WTC11 (cell line): ENCODE data around the gene TPBGL. TPM values are rescaled to one million over a fixed set of nuclear protein-coding genes. Genes with fewer than 3 reads are reported as not detected.

ENCODE experiments used
- ATAC-seq: fragments of 200-7000 bp; cut with Tn5 transposase; 2 replicates; pipeline ENCODE4 v1.10.0; 2021; ENCODE audit warnings: mild to moderate bottlenecking, moderate library complexity
- CTCF ChIA-PET: fragments of 300-600 bp; sonication (Branson Sonifier 250); formaldehyde crosslinking; loops from one replicate; lab custom pipeline; 2021; ENCODE audit warnings: antibody characterized with exemption; lab: Charles Lee
- POLR2A ChIA-PET: fragments of 350-600 bp; sonication (Branson Sonifier 250); formaldehyde crosslinking; loops from one replicate; lab custom pipeline; 2021; ENCODE audit warnings: antibody characterized with exemption; lab: Charles Lee
- DNase-seq: peaks from one replicate; pipeline ENCODE4 v3.0.0; 2021; ENCODE audit warnings: low spot score
- H3K27ac Mint-ChIP-seq: 2 replicates; pipeline ENCODE4 v1.8.0; 2021; ENCODE audit warnings: mixed read lengths
- H3K27me3 Mint-ChIP-seq: 2 replicates; pipeline ENCODE4 v1.8.0; 2021; ENCODE audit warnings: low read depth, mild to moderate bottlenecking, moderate library complexity, mixed read lengths
- H3K36me3 Mint-ChIP-seq: 2 replicates; pipeline ENCODE4 v1.8.0; 2021; ENCODE audit warnings: mixed read lengths
- H3K4me1 Mint-ChIP-seq: 2 replicates; pipeline ENCODE4 v1.8.0; 2022; ENCODE audit warnings: mixed read lengths
- H3K4me3 Mint-ChIP-seq: 2 replicates; pipeline ENCODE4 v1.8.0; 2021; ENCODE audit warnings: mild to moderate bottlenecking, moderate library complexity, mixed read lengths
- H3K9me3 Mint-ChIP-seq: 2 replicates; pipeline ENCODE4 v1.8.0; 2021; ENCODE audit warnings: mixed read lengths
- CBFB ChIP-seq: sonication (generic); formaldehyde crosslinking; IDR thresholded peaks from 2 replicates; pipeline ENCODE4 v1.8.1; 2022; ENCODE audit warnings: mild to moderate bottlenecking, low read depth, missing genetic modification reagents
- CREM ChIP-seq: sonication (generic); formaldehyde crosslinking; IDR thresholded peaks from 2 replicates; pipeline ENCODE4 v1.8.1; 2022; ENCODE audit warnings: mild to moderate bottlenecking, missing genetic modification reagents, moderate library complexity
- CTCF ChIP-seq: fragments of 200-600 bp; IDR thresholded peaks from 2 replicates; pipeline ENCODE4 v1.8.0; 2022; ENCODE audit warnings: antibody characterized with exemption
- E2F5 ChIP-seq: sonication (generic); formaldehyde crosslinking; IDR thresholded peaks from 2 replicates; pipeline ENCODE4 v1.8.1; 2022; ENCODE audit warnings: mild to moderate bottlenecking, moderate library complexity, missing genetic modification reagents
- FOXJ3 ChIP-seq: sonication (generic); formaldehyde crosslinking; IDR thresholded peaks from 2 replicates; pipeline ENCODE4 v1.9.0; 2021; ENCODE audit warnings: missing genetic modification reagents, mild to moderate bottlenecking, borderline replicate concordance
- FOXP1 ChIP-seq: sonication (generic); formaldehyde crosslinking; IDR thresholded peaks from 2 replicates; pipeline ENCODE4 v1.8.0; 2022; ENCODE audit warnings: missing genetic modification reagents, mild to moderate bottlenecking, moderate library complexity, borderline replicate concordance
- GTF2I ChIP-seq: fragments of 250-450 bp; sonication (Bioruptor Pico); conservative IDR thresholded peaks from 2 replicates; pipeline ENCODE4 v1.4.0; 2021; ENCODE audit warnings: mild to moderate bottlenecking
- HMGXB4 ChIP-seq: sonication (generic); formaldehyde crosslinking; IDR thresholded peaks from 2 replicates; pipeline ENCODE4 v1.8.1; 2023; ENCODE audit warnings: mild to moderate bottlenecking, moderate library complexity, missing genetic modification reagents
- KAT7 ChIP-seq: sonication (generic); formaldehyde crosslinking; IDR thresholded peaks from 2 replicates; pipeline ENCODE4 v1.8.1; 2023; ENCODE audit warnings: missing genetic modification reagents, mild to moderate bottlenecking, borderline replicate concordance
- MYBL2 ChIP-seq: sonication (generic); formaldehyde crosslinking; IDR thresholded peaks from 2 replicates; pipeline ENCODE4 v1.8.1; 2023; ENCODE audit warnings: mild to moderate bottlenecking, moderate library complexity, missing genetic modification reagents
- NR3C1 ChIP-seq: sonication (generic); formaldehyde crosslinking; conservative IDR thresholded peaks from 2 replicates; pipeline ENCODE4 v1.8.1; 2023; ENCODE audit warnings: low read depth, mild to moderate bottlenecking, missing genetic modification reagents
- PREB ChIP-seq: sonication (generic); formaldehyde crosslinking; IDR thresholded peaks from 2 replicates; pipeline ENCODE4 v1.8.1; 2022; ENCODE audit warnings: mild to moderate bottlenecking, missing genetic modification reagents, moderate library complexity, borderline replicate concordance
- SMAD4 ChIP-seq: sonication (generic); formaldehyde crosslinking; IDR thresholded peaks from 2 replicates; pipeline ENCODE4 v1.8.0; 2022; ENCODE audit warnings: mild to moderate bottlenecking, missing genetic modification reagents
- USF2 ChIP-seq: sonication (generic); formaldehyde crosslinking; IDR thresholded peaks from 2 replicates; pipeline ENCODE4 v1.8.1; 2023; ENCODE audit warnings: mild to moderate bottlenecking, missing genetic modification reagents, moderate library complexity
- ZNF121 ChIP-seq: sonication (generic); formaldehyde crosslinking; IDR thresholded peaks from 2 replicates; pipeline ENCODE4 v1.8.0; 2023; ENCODE audit warnings: missing genetic modification reagents
- ZNF281 ChIP-seq: sonication (generic); formaldehyde crosslinking; IDR thresholded peaks from 2 replicates; pipeline ENCODE4 v1.8.0; 2023; ENCODE audit warnings: mild to moderate bottlenecking, missing genetic modification reagents
- ZSCAN18 ChIP-seq: fragments of 250-450 bp; sonication (Bioruptor Pico); IDR thresholded peaks from 2 replicates; pipeline ENCODE4 v2.1.2; 2022; ENCODE audit warnings: mild to moderate bottlenecking, moderate library complexity
- total RNA-seq: library from RNA; stranded (reverse); gene quantifications from 3 replicates; pipeline ENCODE4 v1.2.3, GENCODE V29; 2021

The TPBGL gene
- total RNA-seq, 1 experiment from 2014 or later: 0.37 TPM

GRCh38 chr11:75285776-75286360, 45.3 kb downstream of the TPBGL start (continued):
- no peak for TF ChIP-seq PREB (CRISPR knock-in tag)
- TF ChIP-seq E2F5: no peak
- no peak for TF ChIP-seq NR3C1
- TF ChIP-seq ZSCAN18 (CRISPR knock-in tag): no peak
- no peak for TF ChIP-seq CTCF
- TF ChIP-seq ZNF121 (CRISPR knock-in tag): no peak
- no peak for TF ChIP-seq KAT7 (CRISPR knock-in tag)

GRCh38 chr11:75286826-75287465, 46.4 kb downstream of the TPBGL start:
- Mint-ChIP-seq H3K4me1 (peaks cover 19% of the 10 kb centered on the region), H3K9me3 (no peaks in the 10 kb centered on the region), H3K36me3 (peaks cover 13% of the 10 kb centered on the region), H3K27me3 (no peaks in the 10 kb centered on the region), H3K27ac (peak overlapping the region; percentile 45; the same call in 1 of the 2 replicates), H3K4me3 (no peak overlapping the region)
- DNase-seq: no peak
- TF ChIP-seq ZNF281 (CRISPR knock-in tag) (no peak), SMAD4 (CRISPR knock-in tag) (no peak), FOXP1 (CRISPR knock-in tag) (no peak), USF2 (no peak), GTF2I (CRISPR knock-in tag) (no peak), MYBL2 (CRISPR knock-in tag) (no peak), CREM (CRISPR knock-in tag) (no peak), FOXJ3 (CRISPR knock-in tag) (no peak), CBFB (CRISPR knock-in tag) (no peak), HMGXB4 (CRISPR knock-in tag) (no peak), CTCF (no peak)
- ATAC-seq: no peak
- POLR2A ChIA-PET: no interaction called here
- CTCF ChIA-PET: no interaction called here
